ENCODE data around the gene NCEH1. TPM values are rescaled to one million over a fixed set of nuclear protein-coding genes. Genes with fewer than 3 reads are reported as not detected.

Gene NCEH1
- total and polyA plus RNA-seq, 5 donors from 2014 or later = 0.43 to 2.1 (median 0.62) TPM

- no peaks in the 10 kb centered on the region for H3K27me3 Mint-ChIP-seq
- H3K36me3 ChIP-seq (ENCODE audit: control insufficient read depth, insufficient read depth, low read length) = no peaks in the 10 kb centered on the region
- H3K4me3 ChIP-seq (ENCODE audit: low read depth, low read length) = peak overlapping the region; percentile 34
- peaks cover 7% of the 10 kb centered on the region for H3K36me3 Mint-ChIP-seq
- ATAC-seq (ENCODE audit: low read depth in 2 of 2) (peak; percentile 67 to 69), DNase-seq (peak; percentile 28 to 86 (median 31))
- H3K27ac Mint-ChIP-seq = peak overlapping the region; percentile 57 to 74 (median 72)
- H3K4me1 ChIP-seq (ENCODE audit: control insufficient read depth, insufficient read depth, low read length, poor library complexity, severe bottlenecking) = peaks cover 26% of the 10 kb centered on the region
- H3K27me3 ChIP-seq (ENCODE audit: control insufficient read depth, insufficient read depth, low read length) = no peaks in the 10 kb centered on the region
- peaks cover 0 to 6% (median 0%) of the 10 kb centered on the region in 7 donors for H3K9me3 Mint-ChIP-seq
- peaks cover 23 to 54% (median 39%) of the 10 kb centered on the region in 4 donors for H3K4me1 Mint-ChIP-seq
- H3K27ac ChIP-seq (ENCODE audit: insufficient read depth, low read length, poor library complexity, severe bottlenecking) = peak overlapping the region; percentile 49
- H3K4me3 Mint-ChIP-seq = peak overlapping the region; percentile 50 to 83 (median 64)
- H3K9me3 ChIP-seq (ENCODE audit: control insufficient read depth in 2 of 2, low read length in 2 of 2) = no peaks in the 10 kb centered on the region
These were observed 118.7 kb downstream of the NCEH1 start for GRCh38 chr3:172591876-172592771.

- H3K9me3 Mint-ChIP-seq = peaks cover 0 to 6% (median 0%) of the 10 kb centered on the region in 7 donors
- H3K27me3 Mint-ChIP-seq = no peaks in the 10 kb centered on the region
- H3K36me3 Mint-ChIP-seq = peaks cover 7% of the 10 kb centered on the region
- H3K27ac Mint-ChIP-seq = peak overlapping the region in 2 of 3 donors; percentile 62 to 74
- Histone ChIP-seq H3K4me1 (ENCODE audit: control insufficient read depth, insufficient read depth, low read length, poor library complexity, severe bottlenecking) (peaks cover 33% of the 10 kb centered on the region), H3K27ac (ENCODE audit: insufficient read depth, low read length, poor library complexity, severe bottlenecking) (no peak overlapping the region), H3K27me3 (ENCODE audit: control insufficient read depth, insufficient read depth, low read length) (no peaks in the 10 kb centered on the region), H3K36me3 (ENCODE audit: control insufficient read depth, insufficient read depth, low read length) (no peaks in the 10 kb centered on the region), H3K9me3 (ENCODE audit: control insufficient read depth in 2 of 2, low read length in 2 of 2) (no peaks in the 10 kb centered on the region), H3K4me3 (ENCODE audit: low read depth, low read length) (peak overlapping the region; percentile 18)
- ATAC-seq (ENCODE audit: low read depth in 2 of 2) = no peak
- peak overlapping the region in 3 of 4 donors; percentile 11 to 64 (median 20) for H3K4me3 Mint-ChIP-seq
- DNase-seq = no peak
- peaks cover 24 to 60% (median 43%) of the 10 kb centered on the region in 4 donors for H3K4me1 Mint-ChIP-seq
These were observed 119.7 kb downstream of the NCEH1 start for GRCh38 chr3:172591125-172591605.

GRCh38 chr3:172586436-172586835 is 124.4 kb downstream of the NCEH1 start:
- ATAC-seq (ENCODE audit: low read depth in 2 of 2) = no peak
- H3K36me3 Mint-ChIP-seq = peaks cover 7% of the 10 kb centered on the region
- no peaks in the 10 kb centered on the region for H3K27me3 Mint-ChIP-seq
- H3K4me1 ChIP-seq (ENCODE audit: control insufficient read depth, insufficient read depth, low read length, poor library complexity, severe bottlenecking) = peaks cover 17% of the 10 kb centered on the region
- H3K9me3 ChIP-seq (ENCODE audit: control insufficient read depth in 2 of 2, low read length in 2 of 2) = no peaks in the 10 kb centered on the region
- no peaks in the 10 kb centered on the region for H3K27me3 ChIP-seq (ENCODE audit: control insufficient read depth, insufficient read depth, low read length)
- H3K9me3 Mint-ChIP-seq = peaks cover 0 to 6% (median 0%) of the 10 kb centered on the region in 7 donors
- H3K4me1 Mint-ChIP-seq = peaks cover 20 to 44% (median 35%) of the 10 kb centered on the region in 4 donors
- H3K27ac ChIP-seq (ENCODE audit: insufficient read depth, low read length, poor library complexity, severe bottlenecking) = no peak overlapping the region
- no peak overlapping the region for H3K4me3 Mint-ChIP-seq
- H3K27ac Mint-ChIP-seq = no peak overlapping the region
- peak in 1 of 3 donors; percentile 46 for DNase-seq
- no peaks in the 10 kb centered on the region for H3K36me3 ChIP-seq (ENCODE audit: control insufficient read depth, insufficient read depth, low read length)
- no peak overlapping the region for H3K4me3 ChIP-seq (ENCODE audit: low read depth, low read length)

- no peaks in the 10 kb centered on the region for H3K9me3 ChIP-seq (ENCODE audit: control insufficient read depth in 2 of 2, low read length in 2 of 2)
- no peak for ATAC-seq (ENCODE audit: low read depth in 2 of 2)
- H3K4me3 ChIP-seq (ENCODE audit: low read depth, low read length) = no peak overlapping the region
- Mint-ChIP-seq H3K27ac (no peak overlapping the region), H3K36me3 (peaks cover 7% of the 10 kb centered on the region), H3K27me3 (no peaks in the 10 kb centered on the region), H3K9me3 (peaks cover 0 to 6% (median 0%) of the 10 kb centered on the region in 7 donors), H3K4me3 (no peak overlapping the region), H3K4me1 (peaks cover 22 to 44% (median 35%) of the 10 kb centered on the region in 4 donors)
- no peaks in the 10 kb centered on the region for H3K27me3 ChIP-seq (ENCODE audit: control insufficient read depth, insufficient read depth, low read length)
- DNase-seq = no peak
- H3K27ac ChIP-seq (ENCODE audit: insufficient read depth, low read length, poor library complexity, severe bottlenecking) = no peak overlapping the region
- no peaks in the 10 kb centered on the region for H3K36me3 ChIP-seq (ENCODE audit: control insufficient read depth, insufficient read depth, low read length)
- H3K4me1 ChIP-seq (ENCODE audit: control insufficient read depth, insufficient read depth, low read length, poor library complexity, severe bottlenecking) = peaks cover 17% of the 10 kb centered on the region
These were observed 124.9 kb downstream of the NCEH1 start for GRCh38 chr3:172585954-172586353.

- Mint-ChIP-seq H3K4me1 (peaks cover 29 to 64% (median 50%) of the 10 kb centered on the region in 4 donors), H3K9me3 (peaks cover 0 to 1% (median 0%) of the 10 kb centered on the region in 7 donors), H3K27ac (peak overlapping the region in 1 of 3 donors; percentile 20), H3K36me3 (no peaks in the 10 kb centered on the region), H3K4me3 (no peak overlapping the region), H3K27me3 (no peaks in the 10 kb centered on the region)
- no peak for ATAC-seq (ENCODE audit: low read depth in 2 of 2)
- DNase-seq = no peak
- Histone ChIP-seq H3K27me3 (ENCODE audit: control insufficient read depth, insufficient read depth, low read length) (no peaks in the 10 kb centered on the region), H3K4me3 (ENCODE audit: low read depth, low read length) (no peak overlapping the region), H3K4me1 (ENCODE audit: control insufficient read depth, insufficient read depth, low read length, poor library complexity, severe bottlenecking) (peaks cover 28% of the 10 kb centered on the region), H3K36me3 (ENCODE audit: control insufficient read depth, insufficient read depth, low read length) (no peaks in the 10 kb centered on the region), H3K9me3 (ENCODE audit: control insufficient read depth in 2 of 2, low read length in 2 of 2) (no peaks in the 10 kb centered on the region), H3K27ac (ENCODE audit: insufficient read depth, low read length, poor library complexity, severe bottlenecking) (no peak overlapping the region)
These were observed 128.2 kb downstream of the NCEH1 start for GRCh38 chr3:172582712-172583111.

- Histone ChIP-seq H3K27ac (ENCODE audit: insufficient read depth, low read length, poor library complexity, severe bottlenecking) (no peak overlapping the region), H3K4me3 (ENCODE audit: low read depth, low read length) (no peak overlapping the region), H3K4me1 (ENCODE audit: control insufficient read depth, insufficient read depth, low read length, poor library complexity, severe bottlenecking) (peaks cover 28% of the 10 kb centered on the region), H3K27me3 (ENCODE audit: control insufficient read depth, insufficient read depth, low read length) (no peaks in the 10 kb centered on the region), H3K9me3 (ENCODE audit: control insufficient read depth in 2 of 2, low read length in 2 of 2) (no peaks in the 10 kb centered on the region), H3K36me3 (ENCODE audit: control insufficient read depth, insufficient read depth, low read length) (no peaks in the 10 kb centered on the region)
- no peak for ATAC-seq (ENCODE audit: low read depth in 2 of 2)
- Mint-ChIP-seq H3K9me3 (peaks cover 0 to 1% (median 0%) of the 10 kb centered on the region in 7 donors), H3K4me1 (peaks cover 33 to 67% (median 51%) of the 10 kb centered on the region in 4 donors), H3K27me3 (no peaks in the 10 kb centered on the region), H3K4me3 (peak overlapping the region in 2 of 4 donors; percentile 22 to 69), H3K36me3 (no peaks in the 10 kb centered on the region), H3K27ac (peak overlapping the region in 2 of 3 donors; percentile 29 to 33)
- peak in 1 of 3 donors; percentile 33 for DNase-seq
These were observed 129.1 kb downstream of the NCEH1 start for GRCh38 chr3:172581757-172582166.

GRCh38 chr3:172580680-172581401 is 130.0 kb downstream of the NCEH1 start:
- peak; percentile 25 to 34 for ATAC-seq (ENCODE audit: low read depth in 2 of 2)
- Mint-ChIP-seq H3K4me1 (peaks cover 32 to 63% (median 44%) of the 10 kb centered on the region in 4 donors), H3K27me3 (no peaks in the 10 kb centered on the region), H3K27ac (peak overlapping the region; percentile 34 to 92 (median 49)), H3K36me3 (no peaks in the 10 kb centered on the region), H3K9me3 (peaks cover 0 to 1% (median 0%) of the 10 kb centered on the region in 7 donors), H3K4me3 (peak overlapping the region; percentile 22 to 69 (median 32))
- H3K27ac ChIP-seq (ENCODE audit: insufficient read depth, low read length, poor library complexity, severe bottlenecking) = no peak overlapping the region
- peak in 1 of 3 donors; percentile 78 for DNase-seq
- peaks cover 24% of the 10 kb centered on the region for H3K4me1 ChIP-seq (ENCODE audit: control insufficient read depth, insufficient read depth, low read length, poor library complexity, severe bottlenecking)
- no peaks in the 10 kb centered on the region for H3K27me3 ChIP-seq (ENCODE audit: control insufficient read depth, insufficient read depth, low read length)
- H3K36me3 ChIP-seq (ENCODE audit: control insufficient read depth, insufficient read depth, low read length) = no peaks in the 10 kb centered on the region
- H3K4me3 ChIP-seq (ENCODE audit: low read depth, low read length) = peak overlapping the region; percentile 61
- H3K9me3 ChIP-seq (ENCODE audit: control insufficient read depth in 2 of 2, low read length in 2 of 2) = no peaks in the 10 kb centered on the region
